CD4-positive, alpha-beta T cell treated with Interleukin-4 for 4 hours (primary cell): ENCODE data around the gene PLEK.
"Not testable (repeated sequence)": the region's sequence is repeated elsewhere in the genome, so short reads cannot be mapped to it uniquely, and the experiment has no call there.

Source experiments
- DNase-seq: peaks from one replicate; pipeline ENCODE4 v3.0.0-alpha.2; 2020

The PLEK gene

GRCh38 chr2:68385907-68386287, 20.8 kb downstream of the PLEK start:
- DNase-seq: no peak

GRCh38 chr2:68386365-68386764, 21.3 kb downstream of the PLEK start:
- no peak for DNase-seq

- peak; percentile 61 for DNase-seq
Measured at GRCh38 chr2:68387408-68388350, 22.6 kb downstream of the PLEK start.

GRCh38 chr2:68388358-68388757, 23.3 kb downstream of the PLEK start:
- DNase-seq: no peak

DNA sequence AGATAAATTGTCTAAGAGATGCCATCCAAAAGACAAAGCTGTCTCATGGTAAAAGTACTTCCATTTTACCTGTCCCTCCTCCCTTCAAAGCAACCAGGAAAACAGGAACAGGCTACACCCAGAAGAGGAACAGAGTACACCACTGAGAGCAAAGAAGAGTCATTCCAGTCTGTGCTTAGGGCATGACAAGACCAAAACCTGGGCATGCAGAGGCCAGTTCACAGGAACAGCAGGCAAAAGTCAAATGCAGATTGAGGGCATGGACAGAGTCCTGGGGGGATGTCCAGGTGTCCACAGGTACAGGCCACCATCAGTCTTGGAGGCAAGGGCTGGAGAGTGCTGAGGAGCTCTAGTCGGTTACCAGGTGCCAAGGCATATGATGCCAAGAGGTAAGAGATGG, 23.7 kb downstream of the PLEK start:
- no peak for DNase-seq

GRCh38 chr2:68390114-68390513, 25.0 kb downstream of the PLEK start:
- no peak for DNase-seq

DNA sequence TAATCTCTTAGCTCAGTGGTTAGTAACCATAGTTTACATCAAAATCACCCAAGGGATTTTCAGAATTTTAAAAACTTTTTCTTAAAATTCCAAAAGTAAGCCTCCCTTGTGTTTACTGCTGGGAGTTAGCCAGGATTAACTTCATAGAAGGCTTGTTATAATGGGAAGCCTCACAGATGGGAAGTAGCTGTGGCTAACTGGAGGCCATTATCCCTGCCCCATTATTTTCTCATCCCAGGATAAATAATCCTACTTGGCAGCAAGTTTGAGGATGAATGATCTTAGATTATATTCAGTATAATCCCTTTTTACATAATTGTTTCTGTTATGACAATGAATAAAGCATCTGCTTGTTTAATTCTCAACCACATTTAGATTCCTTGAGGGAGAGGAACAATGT, 25.5 kb downstream of the PLEK start:
- DNase-seq: no peak

- no peak for DNase-seq
Measured at GRCh38 chr2:68391099-68391498, 26.0 kb downstream of the PLEK start.

DNA sequence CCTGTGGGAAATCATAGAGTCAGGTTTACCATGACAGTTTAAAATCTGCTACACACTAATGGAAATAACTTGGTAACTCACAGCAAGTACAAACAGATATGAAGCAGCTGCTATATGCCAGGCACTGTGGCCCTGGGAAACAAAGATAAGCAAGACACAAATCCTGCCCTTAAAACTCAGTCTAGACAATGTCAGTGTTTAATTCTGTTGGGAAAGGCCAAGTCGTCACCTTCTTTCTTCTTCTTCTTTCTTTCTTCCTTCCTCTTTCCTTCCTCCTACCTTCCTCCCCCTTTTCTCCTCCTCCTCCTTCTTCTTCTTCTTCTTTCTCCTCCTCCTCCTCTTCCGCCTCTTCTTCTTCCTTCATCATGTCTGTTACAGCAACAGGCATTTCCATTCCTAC, 26.8 kb downstream of the PLEK start:
- no peak for DNase-seq

DNA sequence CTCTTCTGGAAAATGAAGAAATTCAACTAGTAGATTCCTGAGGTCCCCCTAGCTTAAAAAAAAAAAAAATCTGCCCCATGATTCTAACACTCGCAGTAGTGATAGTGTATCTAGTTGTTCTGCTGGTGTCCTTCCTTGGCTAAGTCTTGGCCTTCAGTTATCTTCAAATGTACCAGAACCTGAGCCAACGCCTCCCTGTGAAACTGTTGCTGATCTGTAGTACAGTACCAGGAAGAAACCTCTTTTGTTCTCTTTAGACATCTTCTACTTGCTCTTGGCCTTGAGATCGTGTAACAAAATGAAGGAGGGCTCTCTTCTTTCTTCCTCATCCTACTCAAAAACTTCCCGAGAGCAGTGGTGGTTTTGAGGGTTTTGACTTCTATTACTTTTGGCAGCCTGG, 31.0 kb downstream of the PLEK start:
- no peak for DNase-seq

DNA sequence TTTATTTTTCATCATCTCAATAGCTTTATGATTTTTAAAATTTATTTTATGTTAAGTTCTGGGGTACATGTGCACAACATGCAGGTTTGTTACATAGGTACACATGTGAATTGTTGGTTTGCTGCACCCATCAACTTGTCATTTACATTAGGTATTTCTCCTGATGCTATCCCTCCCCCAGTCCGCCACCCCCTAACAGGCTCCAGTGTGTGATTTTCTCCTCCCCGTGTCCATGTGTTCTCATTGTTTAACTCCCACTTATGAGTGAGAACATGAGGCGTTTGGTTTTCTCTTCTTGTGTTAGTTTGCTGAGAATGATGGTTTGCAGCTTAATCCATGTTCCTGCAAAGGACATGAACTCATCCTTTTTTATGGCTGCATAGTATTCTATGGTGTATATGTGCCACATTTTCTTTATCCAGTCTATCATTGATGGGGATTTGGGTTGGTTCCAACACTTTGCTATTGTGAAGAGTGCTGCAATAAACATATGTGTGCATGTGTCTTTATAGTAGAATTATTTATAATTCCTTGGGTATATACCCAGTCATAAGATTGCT, 32.7 kb downstream of the PLEK start:
- not testable (repeated sequence) for DNase-seq

GRCh38 chr2:68403199-68403644, 38.1 kb downstream of the PLEK start:
- DNase-seq: peak; percentile 57

DNA sequence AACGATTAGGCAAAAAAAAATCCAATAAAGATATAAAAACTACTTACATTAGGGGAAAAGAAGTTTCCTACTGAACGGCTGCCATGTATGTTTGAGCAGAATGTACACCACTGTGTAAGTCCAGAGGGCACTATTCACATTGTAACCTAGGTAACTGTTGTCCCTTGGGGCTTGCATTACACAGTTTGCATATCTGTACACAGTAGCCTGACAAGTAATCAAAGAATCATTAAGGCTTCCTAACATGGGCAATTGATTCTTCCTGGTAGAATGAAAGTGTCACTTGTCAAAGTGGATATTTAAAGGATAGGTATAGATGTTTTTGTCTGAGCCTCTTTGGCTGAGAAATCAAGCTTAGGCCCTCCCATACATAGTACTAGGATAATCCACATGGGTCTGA, 39.1 kb downstream of the PLEK start:
- DNase-seq: no peak

DNA sequence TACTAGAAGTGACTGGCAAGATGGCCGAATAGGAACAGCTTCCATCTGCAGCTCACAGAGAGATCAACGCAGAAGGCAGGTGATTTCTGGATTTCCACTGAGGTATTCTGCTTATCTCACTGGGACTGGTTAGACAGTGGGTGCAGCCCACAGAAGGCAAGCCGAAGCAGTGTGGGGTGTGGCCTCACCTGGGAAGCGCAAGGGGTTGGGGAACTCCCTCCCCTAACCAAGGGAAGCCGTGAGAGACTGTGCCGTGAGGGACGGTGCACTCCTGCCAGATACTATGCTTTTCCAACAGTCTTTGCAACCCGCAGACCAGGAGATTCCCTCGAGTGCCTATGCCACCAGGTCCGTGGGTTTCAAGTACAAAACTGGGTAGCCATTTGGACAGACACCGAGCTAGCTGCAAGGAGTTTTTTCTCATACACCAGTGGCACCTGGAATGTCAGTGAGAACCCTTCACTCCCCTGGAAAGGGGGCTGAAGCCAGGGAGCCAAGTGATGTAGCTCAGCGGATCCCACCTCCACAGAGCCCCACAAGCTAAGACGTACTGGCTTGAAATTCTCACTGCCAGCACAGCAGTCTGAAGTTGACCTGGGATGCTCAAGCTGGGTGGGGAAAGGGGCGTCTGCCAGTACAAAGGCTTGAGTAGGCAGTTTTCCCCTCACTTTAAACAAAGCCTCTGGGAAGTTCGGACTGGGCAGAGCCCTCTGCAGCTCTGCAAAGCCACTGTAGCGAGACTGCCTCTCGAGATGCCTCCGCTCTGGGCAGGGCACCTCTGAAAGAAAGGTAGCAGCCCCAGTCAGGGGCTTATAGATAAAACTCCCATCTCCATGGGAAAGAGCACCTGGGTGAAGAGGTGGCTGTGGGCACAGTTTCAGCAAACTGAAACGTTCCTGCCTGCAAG, 40.1 kb downstream of the PLEK start:
- DNase-seq: peak; percentile 48

- no peak for DNase-seq
Measured at GRCh38 chr2:68411397-68412126, 46.5 kb downstream of the PLEK start.

- no peak for DNase-seq
Measured at GRCh38 chr2:68412127-68412819, 47.2 kb downstream of the PLEK start.

DNA sequence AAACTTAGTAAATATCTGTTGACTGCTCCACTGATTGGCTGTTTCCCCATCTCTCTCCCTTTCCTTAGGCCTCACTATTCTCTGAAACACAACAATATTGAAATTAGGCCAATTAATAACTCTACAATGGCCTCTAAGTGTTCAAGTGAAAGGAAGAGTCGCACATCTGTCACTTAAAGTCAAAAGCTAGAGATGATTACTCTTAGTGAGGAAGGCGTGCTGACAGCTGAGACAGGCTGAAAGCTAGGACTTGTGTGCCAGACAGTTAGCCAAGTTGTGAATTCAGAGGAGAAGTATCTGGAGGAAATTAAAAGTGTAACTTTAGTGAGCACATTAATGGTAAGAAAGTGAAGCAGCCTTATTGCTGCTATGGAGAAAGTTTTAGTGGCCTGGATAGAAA, 48.4 kb downstream of the PLEK start:
- no peak for DNase-seq

- no peak for DNase-seq
Measured at GRCh38 chr2:68414452-68414851, 49.4 kb downstream of the PLEK start.

DNA sequence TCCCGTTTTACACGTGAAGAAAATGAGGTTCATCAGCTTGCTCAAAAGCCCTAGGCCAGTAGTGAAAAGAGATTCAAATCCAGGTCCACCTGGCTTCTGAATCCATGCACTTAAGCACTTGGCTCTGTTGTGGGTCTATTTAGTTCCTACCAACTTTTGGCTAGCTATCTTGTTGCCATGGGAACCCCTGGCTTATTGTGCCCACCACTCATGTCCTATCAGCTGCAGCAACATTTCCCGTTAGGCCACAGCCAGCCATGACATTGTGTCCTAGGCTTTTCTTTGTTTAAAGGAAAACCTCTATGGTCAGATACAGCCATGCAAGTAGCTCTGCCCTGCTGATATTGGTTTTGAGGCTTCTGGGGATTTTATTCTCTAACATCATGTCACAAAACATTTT, 49.8 kb downstream of the PLEK start:
- no peak for DNase-seq

GRCh38 chr2:68415521-68415920, 50.4 kb downstream of the PLEK start:
- DNase-seq: no peak

- DNase-seq: no peak
Measured at GRCh38 chr2:68416081-68416675, 51.1 kb downstream of the PLEK start.

- peak; percentile 24 for DNase-seq
Measured at GRCh38 chr2:68417926-68418325, 52.8 kb downstream of the PLEK start.
